ENCODE data around the gene KIF7. TPM values are rescaled to one million over a fixed set of nuclear protein-coding genes. Genes with fewer than 3 reads are reported as not detected.

Gene KIF7
- total RNA-seq, 2 donors from 2014 or later = 2.1 to 3.0 TPM

GRCh38 chr15:89664441-89665350, 9.4 kb upstream of the KIF7 start:
- peaks cover 14% of the 10 kb centered on the region for H3K4me1 ChIP-seq
- no peak overlapping the region for H3K4me3 ChIP-seq
- DNase-seq = no peak
- H3K27ac ChIP-seq = no peak overlapping the region
- H3K27me3 ChIP-seq = no peaks in the 10 kb centered on the region
- H3K9me3 ChIP-seq = no peaks in the 10 kb centered on the region
- TF ChIP-seq, protein P1, sequence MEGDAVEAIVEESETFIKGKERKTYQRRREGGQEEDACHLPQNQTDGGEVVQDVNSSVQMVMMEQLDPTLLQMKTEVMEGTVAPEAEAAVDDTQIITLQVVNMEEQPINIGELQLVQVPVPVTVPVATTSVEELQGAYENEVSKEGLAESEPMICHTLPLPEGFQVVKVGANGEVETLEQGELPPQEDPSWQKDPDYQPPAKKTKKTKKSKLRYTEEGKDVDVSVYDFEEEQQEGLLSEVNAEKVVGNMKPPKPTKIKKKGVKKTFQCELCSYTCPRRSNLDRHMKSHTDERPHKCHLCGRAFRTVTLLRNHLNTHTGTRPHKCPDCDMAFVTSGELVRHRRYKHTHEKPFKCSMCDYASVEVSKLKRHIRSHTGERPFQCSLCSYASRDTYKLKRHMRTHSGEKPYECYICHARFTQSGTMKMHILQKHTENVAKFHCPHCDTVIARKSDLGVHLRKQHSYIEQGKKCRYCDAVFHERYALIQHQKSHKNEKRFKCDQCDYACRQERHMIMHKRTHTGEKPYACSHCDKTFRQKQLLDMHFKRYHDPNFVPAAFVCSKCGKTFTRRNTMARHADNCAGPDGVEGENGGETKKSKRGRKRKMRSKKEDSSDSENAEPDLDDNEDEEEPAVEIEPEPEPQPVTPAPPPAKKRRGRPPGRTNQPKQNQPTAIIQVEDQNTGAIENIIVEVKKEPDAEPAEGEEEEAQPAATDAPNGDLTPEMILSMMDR (IDR thresholded peaks at IDR 0.05) = no peak
- no peak for TF ChIP-seq POLR2A (IDR thresholded peaks at IDR 0.05)
- no peaks in the 10 kb centered on the region for H3K36me3 ChIP-seq (replicated peaks in 1 of 2; ENCODE audit: insufficient read depth in 1 of 2, low read depth in 2 of 2)
- 79 to 82% methylated on average over 13 of the region's 13 CpGs for WGBS, 2 donors
- intact Hi-C loops (cut with DNase I) = no loop called here
- no peak for ATAC-seq

GRCh38 chr15:89662893-89663626, 7.8 kb upstream of the KIF7 start:
- Histone ChIP-seq H3K36me3 (replicated peaks in 1 of 2; ENCODE audit: insufficient read depth in 1 of 2, low read depth in 2 of 2) (no peaks in the 10 kb centered on the region), H3K9me3 (no peaks in the 10 kb centered on the region), H3K4me3 (no peak overlapping the region), H3K27ac (no peak overlapping the region), H3K27me3 (no peaks in the 10 kb centered on the region), H3K4me1 (peaks cover 14% of the 10 kb centered on the region)
- 70 to 73% methylated on average over 9 to 11 of the region's 11 CpGs for WGBS, 2 donors
- intact Hi-C loops (cut with DNase I) = no loop called here
- TF ChIP-seq, protein P1 (IDR thresholded peaks at IDR 0.05) = no peak
- TF ChIP-seq POLR2A (IDR thresholded peaks at IDR 0.05) = peak in 1 of 3 donors; percentile 11
- DNase-seq = peak in 3 of 4 donors; percentile 35 to 51 (median 49)
- peak; percentile 45 for ATAC-seq

DNA sequence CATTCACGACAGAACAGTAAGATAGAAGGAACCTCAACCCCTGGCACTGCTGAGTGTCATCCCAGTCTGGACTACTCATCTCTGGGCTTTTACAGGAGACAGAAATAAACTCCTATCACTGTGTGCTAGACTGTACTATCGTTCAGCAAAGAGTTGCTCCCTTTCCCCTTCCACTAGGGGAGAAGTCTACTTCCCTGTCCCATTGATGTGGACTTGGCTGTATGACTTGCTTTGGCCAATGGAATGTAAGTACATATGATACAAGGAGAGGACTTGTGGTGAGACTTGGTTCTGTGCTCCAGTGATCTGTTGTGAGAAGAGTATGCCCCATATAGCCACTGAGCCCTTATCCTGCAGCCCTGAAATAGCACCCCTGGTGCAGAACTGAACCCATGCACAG, 5.3 kb upstream of the KIF7 start:
- intact Hi-C loops (cut with DNase I) = no loop called here
- 68 to 79% methylated on average over 2 of the region's 2 CpGs for WGBS, 2 donors
- H3K4me3 ChIP-seq = no peak overlapping the region
- no peaks in the 10 kb centered on the region for H3K36me3 ChIP-seq (replicated peaks in 1 of 2; ENCODE audit: insufficient read depth in 1 of 2, low read depth in 2 of 2)
- peaks cover 10% of the 10 kb centered on the region for H3K4me1 ChIP-seq
- no peak overlapping the region for H3K27ac ChIP-seq
- H3K9me3 ChIP-seq = no peaks in the 10 kb centered on the region
- DNase-seq (no peak), ATAC-seq (no peak)
- no peaks in the 10 kb centered on the region for H3K27me3 ChIP-seq
- no peak for TF ChIP-seq POLR2A (IDR thresholded peaks at IDR 0.05)
- TF ChIP-seq, protein P1 (IDR thresholded peaks at IDR 0.05) = no peak

DNA sequence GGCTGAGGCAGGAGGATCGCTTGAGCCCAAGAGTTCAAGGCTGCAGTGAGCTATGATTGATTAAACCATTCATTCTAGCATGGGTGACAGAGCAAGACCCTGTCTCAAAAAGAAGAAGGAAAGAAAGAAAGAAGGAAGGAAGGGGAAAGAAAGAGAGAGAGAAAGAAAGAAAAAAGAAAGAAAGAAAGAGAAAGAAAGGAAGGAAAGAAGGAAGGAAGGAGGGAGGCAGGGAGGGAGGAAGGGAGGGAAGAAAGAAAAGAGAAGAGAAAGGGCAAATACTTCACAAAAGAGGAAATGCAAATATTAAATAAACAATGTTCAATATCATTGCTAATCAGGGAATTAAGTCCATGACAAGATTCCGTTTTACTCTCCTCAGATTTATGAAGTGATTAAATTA, 4.0 kb upstream of the KIF7 start:
- Histone ChIP-seq H3K9me3 (no peaks in the 10 kb centered on the region), H3K27ac (no peak overlapping the region), H3K36me3 (replicated peaks in 1 of 2; ENCODE audit: insufficient read depth in 1 of 2, low read depth in 2 of 2) (no peaks in the 10 kb centered on the region), H3K4me1 (peaks cover 18% of the 10 kb centered on the region), H3K27me3 (no peaks in the 10 kb centered on the region), H3K4me3 (no peak overlapping the region)
- 89 to 90% methylated on average over 2 of the region's 2 CpGs for WGBS, 2 donors
- DNase-seq (no peak), ATAC-seq (no peak)
- intact Hi-C loops (cut with DNase I) = no loop called here
- TF ChIP-seq, protein P1 (IDR thresholded peaks at IDR 0.05) = no peak
- TF ChIP-seq POLR2A (IDR thresholded peaks at IDR 0.05) = no peak
